GM18858 (cell line): ENCODE results near the gene FAM81A.

Experiments used
- ATAC-seq: cut with Tn5 transposase; IDR thresholded peaks from one replicate; pipeline ENCODE4 v1.9.1; 2021; ENCODE audit not compliant: unreplicated experiment

The FAM81A gene

DNA sequence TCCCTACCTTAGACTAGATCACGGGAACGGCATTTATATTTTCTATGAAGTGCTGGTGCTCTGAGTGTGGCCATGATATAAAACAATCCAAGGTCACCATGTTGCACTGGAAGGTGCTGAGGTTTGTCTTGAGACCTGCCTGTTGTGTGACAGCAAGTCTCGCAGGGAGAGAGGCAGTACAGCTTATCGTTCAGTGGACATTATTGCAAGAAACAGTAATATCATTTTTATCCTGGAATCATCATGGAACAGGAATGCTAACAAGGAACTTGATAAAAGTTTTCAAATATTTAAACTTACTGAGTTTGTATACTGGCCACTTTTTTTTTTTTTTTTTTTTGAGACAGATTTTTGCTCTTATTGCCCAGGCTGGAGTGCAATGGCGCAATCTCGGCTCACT, 133.6 kb downstream of the FAM81A start:
- ATAC-seq, result no peak
